Spleen (tissue), 7 donors: ENCODE measurements around the gene CASP10.
"Not testable (repeated sequence)": the region's sequence is repeated elsewhere in the genome, so short reads cannot be mapped to it uniquely, and the experiment has no call there.

Source experiments
- POLR2A ChIP-seq, 3 donors: fragments of 450-650 bp; IDR thresholded peaks; one replicate each; pipeline ENCODE4 v1.5.1; 2017; ENCODE audit warnings: antibody characterized with exemption in 3 of 3, mild to moderate bottlenecking in 1 of 3
- TF ChIP-seq, protein P1 (sequence below), 11 experiments: fragments of 200-600 bp in 7 of 11; fragments of 450-650 bp in 4 of 11; sonication (generic) in 4 of 11; IDR thresholded peaks in 8 of 11; conservative IDR thresholded peaks in 3 of 11; 1 replicate in 7 of 11; 2 replicates in 4 of 11; pipeline versions ENCODE4 v1.4.0 to v1.8.0; 2016 to 2021; ENCODE audit warnings: antibody characterized with exemption in 11 of 11, inconsistent platforms in 4 of 11, mild to moderate bottlenecking in 1 of 11
- donor health status: DM: no; HTN: no; CAD: no; lungs with moderate emphysema.
- donor health status: DM: no; HTN: no; CAD: no.
- donor health status: DM: no; HTN: no; CAD: no.

DNA sequence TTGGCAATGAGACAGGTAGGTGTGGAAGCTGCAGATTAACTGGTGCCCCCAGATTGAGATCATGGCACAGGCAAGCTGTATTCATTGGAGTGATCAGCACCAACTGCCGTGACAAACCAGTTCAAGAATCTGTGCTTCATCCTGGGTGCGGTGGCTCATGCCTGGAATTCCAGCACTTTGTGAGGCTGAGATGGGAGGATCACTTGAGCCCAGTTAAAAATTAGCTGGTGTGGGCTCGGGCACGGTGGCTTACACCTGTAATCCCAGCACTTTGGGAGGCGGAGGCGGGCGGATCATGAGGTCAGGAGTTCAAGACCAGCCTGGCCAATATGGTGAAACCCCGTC is 33.1 kb upstream of the CASP10 start:
- TF ChIP-seq, protein P1, sequence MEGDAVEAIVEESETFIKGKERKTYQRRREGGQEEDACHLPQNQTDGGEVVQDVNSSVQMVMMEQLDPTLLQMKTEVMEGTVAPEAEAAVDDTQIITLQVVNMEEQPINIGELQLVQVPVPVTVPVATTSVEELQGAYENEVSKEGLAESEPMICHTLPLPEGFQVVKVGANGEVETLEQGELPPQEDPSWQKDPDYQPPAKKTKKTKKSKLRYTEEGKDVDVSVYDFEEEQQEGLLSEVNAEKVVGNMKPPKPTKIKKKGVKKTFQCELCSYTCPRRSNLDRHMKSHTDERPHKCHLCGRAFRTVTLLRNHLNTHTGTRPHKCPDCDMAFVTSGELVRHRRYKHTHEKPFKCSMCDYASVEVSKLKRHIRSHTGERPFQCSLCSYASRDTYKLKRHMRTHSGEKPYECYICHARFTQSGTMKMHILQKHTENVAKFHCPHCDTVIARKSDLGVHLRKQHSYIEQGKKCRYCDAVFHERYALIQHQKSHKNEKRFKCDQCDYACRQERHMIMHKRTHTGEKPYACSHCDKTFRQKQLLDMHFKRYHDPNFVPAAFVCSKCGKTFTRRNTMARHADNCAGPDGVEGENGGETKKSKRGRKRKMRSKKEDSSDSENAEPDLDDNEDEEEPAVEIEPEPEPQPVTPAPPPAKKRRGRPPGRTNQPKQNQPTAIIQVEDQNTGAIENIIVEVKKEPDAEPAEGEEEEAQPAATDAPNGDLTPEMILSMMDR (IDR thresholded peaks at IDR 0.05 in 8 of 11, conservative IDR thresholded peaks at IDR 0.05 in 3 of 11), result not testable (repeated sequence)
- TF ChIP-seq POLR2A (IDR thresholded peaks at IDR 0.05), result not testable (repeated sequence)
